HG03342 (cell line): ENCODE data around the gene NFATC2.

Source experiments
- ATAC-seq: cut with Tn5 transposase; IDR thresholded peaks from one replicate; pipeline ENCODE4 v1.9.1; 2021; ENCODE audit warnings: mild to moderate bottlenecking, moderate library complexity; ENCODE audit not compliant: unreplicated experiment

NFATC2 gene

GRCh38 chr20:51437182-51437924 lies 105.2 kb downstream of the NFATC2 start:
- ATAC-seq, result no peak

GRCh38 chr20:51434580-51435247 lies 107.8 kb downstream of the NFATC2 start:
- no peak for ATAC-seq

GRCh38 chr20:51434026-51434425 lies 108.5 kb downstream of the NFATC2 start:
- no peak for ATAC-seq

- no peak for ATAC-seq
Measured at GRCh38 chr20:51432875-51433274, 109.6 kb downstream of the NFATC2 start.

- no peak for ATAC-seq
Measured at GRCh38 chr20:51432251-51432784, 110.2 kb downstream of the NFATC2 start.

- no peak for ATAC-seq
Measured at GRCh38 chr20:51431321-51431720, 111.2 kb downstream of the NFATC2 start.

- no peak for ATAC-seq
Measured at GRCh38 chr20:51430198-51430950, 112.1 kb downstream of the NFATC2 start.

- no peak for ATAC-seq
Measured at GRCh38 chr20:51429696-51430095, 112.8 kb downstream of the NFATC2 start.

GRCh38 chr20:51429144-51429482 lies 113.4 kb downstream of the NFATC2 start:
- ATAC-seq, result no peak

- no peak for ATAC-seq
Measured at GRCh38 chr20:51428401-51429143, 113.9 kb downstream of the NFATC2 start.

- no peak for ATAC-seq
Measured at GRCh38 chr20:51427651-51428291, 114.7 kb downstream of the NFATC2 start.

- no peak for ATAC-seq
Measured at GRCh38 chr20:51426718-51427650, 115.5 kb downstream of the NFATC2 start.

- ATAC-seq, result no peak
Measured at GRCh38 chr20:51425347-51426106, 117.0 kb downstream of the NFATC2 start.

GRCh38 chr20:51424270-51425117 lies 118.0 kb downstream of the NFATC2 start:
- no peak for ATAC-seq

- ATAC-seq, result no peak
Measured at GRCh38 chr20:51423810-51424209, 118.7 kb downstream of the NFATC2 start.

GRCh38 chr20:51423290-51423667 lies 119.2 kb downstream of the NFATC2 start:
- ATAC-seq, result peak; percentile 76

GRCh38 chr20:51422514-51423289 lies 119.8 kb downstream of the NFATC2 start:
- ATAC-seq, result no peak
